MCF 10A (cell line): Measurements from ENCODE around the gene ZBTB32. TPM values are rescaled to one million over a fixed set of nuclear protein-coding genes. Genes with fewer than 3 reads are reported as not detected.
A peak's percentile ranks its signal among the peaks of the same experiment; 100 is the strongest.

Experiments used
- BruUV-seq: library from RNA; stranded (reverse); fragments of 400-500 nt; replicated peaks from 2 replicates; lab custom pipeline; 2021; lab: Mats Ljungman, UMichigan
- CTCF ChIA-PET: fragments of 300-600 bp; sonication (Branson Sonifier 250); formaldehyde crosslinking; extraction: SDS; loops from one replicate; lab custom pipeline; 2021; ENCODE audit warnings: antibody characterized with exemption, inconsistent platforms; lab: Yijun Ruan, JAX
- POLR2A ChIA-PET: fragments of 300-600, 350-650 bp; sonication (Branson Sonifier 250); formaldehyde crosslinking; extraction: SDS; loops from one replicate; lab custom pipeline; 2020; ENCODE audit warnings: antibody characterized with exemption, inconsistent platforms; lab: Yijun Ruan, JAX
- DNase-seq: peaks from one replicate; pipeline ENCODE4 v3.0.0-alpha.2; 2018; ENCODE audit not compliant: unreplicated experiment
- H3K27ac Mint-ChIP-seq: one replicate; pipeline ENCODE4 v1.8.0; 2022; ENCODE audit warnings: mild to moderate bottlenecking, low read depth, mixed read lengths; ENCODE audit not compliant: unreplicated experiment
- H3K27me3 Mint-ChIP-seq: one replicate; pipeline ENCODE4 v1.8.0; 2022; ENCODE audit warnings: mixed read lengths; ENCODE audit not compliant: insufficient read depth, unreplicated experiment
- H3K36me3 Mint-ChIP-seq: one replicate; pipeline ENCODE4 v1.8.0; 2022; ENCODE audit warnings: mild to moderate bottlenecking, moderate library complexity, mixed read lengths; ENCODE audit not compliant: insufficient read depth, unreplicated experiment
- H3K4me1 Mint-ChIP-seq: one replicate; pipeline ENCODE4 v1.8.0; 2022; ENCODE audit warnings: mixed read lengths; ENCODE audit not compliant: insufficient read depth, unreplicated experiment
- H3K4me3 Mint-ChIP-seq: one replicate; pipeline ENCODE4 v1.8.0; 2022; ENCODE audit warnings: mild to moderate bottlenecking, moderate library complexity, mixed read lengths; ENCODE audit not compliant: unreplicated experiment
- H3K9me3 Mint-ChIP-seq: one replicate; pipeline ENCODE4 v1.8.0; 2022; ENCODE audit warnings: mixed read lengths; ENCODE audit not compliant: unreplicated experiment
- intact Hi-C: fragments of 100-400 bp; cut with micrococcal nuclease; formaldehyde crosslinking; loops from 2 replicates; pipeline ENCODE4 v1.14.1; 2022
- total RNA-seq: library from RNA; stranded (reverse); gene quantifications from 2 replicates; pipeline ENCODE4 v1.2.3, GENCODE V29; 2022
- TF ChIP-seq, protein P1 (sequence below): fragments of 200-600 bp; IDR thresholded peaks from one replicate; pipeline ENCODE4 v1.8.0; 2022; ENCODE audit warnings: antibody characterized with exemption, mild to moderate bottlenecking; ENCODE audit not compliant: unreplicated experiment

ZBTB32 gene
- total RNA-seq, 1 experiment from 2014 or later = not detected

DNA sequence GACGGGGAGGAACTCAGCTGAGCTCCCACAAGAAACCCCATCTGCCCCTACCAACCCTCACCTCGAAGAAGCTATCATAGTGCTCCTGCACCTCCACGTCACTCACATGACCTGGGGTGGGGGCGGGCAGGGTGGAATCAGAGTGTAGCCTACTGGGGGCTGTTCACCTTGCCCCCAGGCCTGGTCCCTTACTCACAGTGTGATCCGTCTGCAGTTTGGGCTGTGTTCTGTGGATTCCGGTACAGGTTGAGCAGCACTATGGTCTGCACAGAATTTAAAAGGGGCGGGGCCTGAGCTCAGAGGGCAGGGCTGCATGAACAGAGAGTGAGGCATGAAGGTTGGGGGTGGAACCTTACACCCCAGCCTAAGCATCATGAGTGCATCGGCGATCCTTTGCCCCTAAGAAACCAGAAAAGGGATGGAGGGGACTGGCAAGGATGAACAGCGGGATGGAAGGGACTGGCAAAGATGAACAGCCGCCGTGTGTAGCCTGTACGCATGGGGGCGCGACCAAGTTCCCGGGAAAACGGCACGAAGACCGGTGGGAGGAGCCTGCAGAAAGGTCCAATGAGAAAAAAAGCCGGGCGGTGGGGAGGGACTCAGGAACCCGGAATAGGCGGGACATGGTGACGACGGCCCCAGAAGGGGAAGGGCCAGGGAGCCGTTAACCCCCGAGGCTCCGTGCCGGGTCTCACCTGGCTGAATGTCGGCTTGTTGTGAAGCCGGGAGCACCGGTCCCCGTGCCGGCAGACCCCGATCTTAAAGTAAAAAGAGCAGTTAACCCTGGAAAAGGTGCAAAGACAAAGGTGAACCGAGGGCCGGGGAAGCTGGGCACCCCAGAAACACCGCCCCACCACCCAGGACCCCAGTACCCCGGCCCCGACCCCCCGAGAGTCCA, 40.3 kb downstream of the ZBTB32 start:
- H3K27me3 Mint-ChIP-seq = no peaks in the 10 kb centered on the region
- BruUV-seq = TSS peak; percentile 71
- H3K4me3 Mint-ChIP-seq = peak overlapping the region; percentile 99
- TF ChIP-seq, protein P1, sequence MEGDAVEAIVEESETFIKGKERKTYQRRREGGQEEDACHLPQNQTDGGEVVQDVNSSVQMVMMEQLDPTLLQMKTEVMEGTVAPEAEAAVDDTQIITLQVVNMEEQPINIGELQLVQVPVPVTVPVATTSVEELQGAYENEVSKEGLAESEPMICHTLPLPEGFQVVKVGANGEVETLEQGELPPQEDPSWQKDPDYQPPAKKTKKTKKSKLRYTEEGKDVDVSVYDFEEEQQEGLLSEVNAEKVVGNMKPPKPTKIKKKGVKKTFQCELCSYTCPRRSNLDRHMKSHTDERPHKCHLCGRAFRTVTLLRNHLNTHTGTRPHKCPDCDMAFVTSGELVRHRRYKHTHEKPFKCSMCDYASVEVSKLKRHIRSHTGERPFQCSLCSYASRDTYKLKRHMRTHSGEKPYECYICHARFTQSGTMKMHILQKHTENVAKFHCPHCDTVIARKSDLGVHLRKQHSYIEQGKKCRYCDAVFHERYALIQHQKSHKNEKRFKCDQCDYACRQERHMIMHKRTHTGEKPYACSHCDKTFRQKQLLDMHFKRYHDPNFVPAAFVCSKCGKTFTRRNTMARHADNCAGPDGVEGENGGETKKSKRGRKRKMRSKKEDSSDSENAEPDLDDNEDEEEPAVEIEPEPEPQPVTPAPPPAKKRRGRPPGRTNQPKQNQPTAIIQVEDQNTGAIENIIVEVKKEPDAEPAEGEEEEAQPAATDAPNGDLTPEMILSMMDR = no peak
- H3K9me3 Mint-ChIP-seq = no peaks in the 10 kb centered on the region
- CTCF ChIA-PET = interaction anchor here (0.7 to 1.1 kb wide), 4 partner anchors 26 to 197 kb away, joined by 3 to 7 read pairs (median 3); no protein-coding TSS in a partner anchor
- intact Hi-C loops = loop anchor here (1.0 kb wide), 1 partner anchor 27 kb away; no protein-coding TSS in a partner anchor
- POLR2A ChIA-PET = interaction anchor here (0.6 to 3.1 kb wide), 14 partner anchors 8 to 470 kb away, joined by 3 to 12 read pairs (median 3); partner anchors contain the start of genes ALKBH6, COX6B1, NFKBID and POLR2I
- peaks cover 28% of the 10 kb centered on the region for H3K4me1 Mint-ChIP-seq
- DNase-seq = peak; percentile 97
- peak overlapping the region; percentile 100 for H3K27ac Mint-ChIP-seq
- peaks cover 31% of the 10 kb centered on the region for H3K36me3 Mint-ChIP-seq

DNA sequence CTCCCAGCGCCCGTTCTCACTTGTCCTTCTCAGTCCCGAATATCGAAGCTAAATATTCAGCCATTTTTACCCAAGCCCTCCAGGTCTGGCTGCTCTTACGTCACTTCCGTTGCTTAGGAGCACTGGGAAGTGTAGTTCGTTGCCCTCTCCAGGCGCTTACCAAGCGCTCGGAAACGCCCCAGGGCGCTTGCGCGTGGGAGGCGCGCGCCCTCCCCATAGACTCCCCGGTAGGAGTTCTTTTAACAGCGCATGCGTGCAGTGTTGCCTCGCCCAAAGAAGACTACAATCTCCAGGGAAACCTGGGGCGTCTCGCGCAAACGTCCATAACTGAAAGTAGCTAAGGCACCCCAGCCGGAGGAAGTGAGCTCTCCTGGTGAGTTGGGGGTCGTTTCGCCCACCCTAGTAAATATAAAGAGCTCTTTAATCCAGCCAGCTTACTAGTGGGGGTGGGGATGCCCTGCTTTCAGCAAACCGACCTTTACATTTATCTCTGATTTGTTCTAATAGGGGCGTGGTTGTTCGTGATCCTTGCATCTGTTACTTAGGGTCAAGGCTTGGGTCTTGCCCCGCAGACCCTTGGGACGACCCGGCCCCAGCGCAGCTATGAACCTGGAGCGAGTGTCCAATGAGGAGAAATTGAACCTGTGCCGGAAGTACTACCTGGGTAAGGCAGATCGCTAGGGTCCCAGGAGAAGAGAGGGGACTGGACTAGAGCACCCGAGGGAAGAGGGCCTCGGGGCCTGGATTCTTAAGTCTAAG, 41.1 kb downstream of the ZBTB32 start, which contains the start of the genes PSENEN and U2AF1L4:
PSENEN (plus strand) TSS at position 324 of the 759 bp plus-strand sequence; CDS start at position 604, 280 bp downstream.
U2AF1L4 (minus strand) TSS at position 91 of the 759 bp plus-strand sequence; CDS start at position 64, 27 bp downstream.
- peaks cover 31% of the 10 kb centered on the region for H3K36me3 Mint-ChIP-seq
- peak; percentile 100 for DNase-seq
- ChIA-PET POLR2A (interaction anchor here (0.6 to 3.1 kb wide), 15 partner anchors 8 to 469 kb away, joined by 3 to 12 read pairs (median 3); partner anchors contain the start of genes ALKBH6, COX6B1, NFKBID and POLR2I), CTCF (interaction anchor here (1.1 kb wide), 1 partner anchor 27 kb away, joined by 7 read pairs; no protein-coding TSS in a partner anchor)
- H3K27ac Mint-ChIP-seq = peak within 1 kb of the TSS; percentile 100
- peak within 1 kb of the TSS; percentile 99 for H3K4me3 Mint-ChIP-seq
- TF ChIP-seq, protein P1 = no peak
- H3K27me3 Mint-ChIP-seq = no peaks in the 10 kb centered on the region
- TSS peak; percentile 61 for BruUV-seq
- intact Hi-C loops = loop anchor here (1.0 kb wide), 1 partner anchor 28 kb away; no protein-coding TSS in a partner anchor
- peaks cover 32% of the 10 kb centered on the region for H3K4me1 Mint-ChIP-seq
- no peaks in the 10 kb centered on the region for H3K9me3 Mint-ChIP-seq

GRCh38 chr19:35746087-35746462, 41.7 kb downstream of the ZBTB32 start:
- Mint-ChIP-seq H3K27ac (peak overlapping the region; percentile 100), H3K4me3 (peak overlapping the region; percentile 99), H3K27me3 (no peaks in the 10 kb centered on the region), H3K36me3 (peaks cover 31% of the 10 kb centered on the region), H3K9me3 (no peaks in the 10 kb centered on the region), H3K4me1 (peaks cover 32% of the 10 kb centered on the region)
- intact Hi-C loops = no loop called here
- TF ChIP-seq, protein P1 = no peak
- BruUV-seq = no TSS peak
- DNase-seq = no peak
- CTCF ChIA-PET = no interaction called here
- POLR2A ChIA-PET = interaction anchor here (0.8 to 3.1 kb wide), 8 partner anchors 18 to 394 kb away, joined by 3 to 12 read pairs (median 4); partner anchors contain the start of genes COX6B1 and NFKBID
